DND-41 (cell line): ENCODE data around the gene TUBB6.

Experiments used
- EZH2 ChIP-seq: IDR thresholded peaks from 3 replicates; pipeline ENCODE4 v1.6.1; 2012; ENCODE audit warnings: borderline replicate concordance, low read depth, mild to moderate bottlenecking, moderate library complexity, low read length, inconsistent platforms; ENCODE audit not compliant: severe bottlenecking
- TF ChIP-seq, protein P1 (sequence below): IDR thresholded peaks from 2 replicates; pipeline ENCODE4 v1.5.1; 2012; ENCODE audit warnings: borderline replicate concordance, low read length, moderate library complexity, mild to moderate bottlenecking; ENCODE audit not compliant: poor library complexity, severe bottlenecking; ENCODE audit errors: extremely low read depth

DNA sequence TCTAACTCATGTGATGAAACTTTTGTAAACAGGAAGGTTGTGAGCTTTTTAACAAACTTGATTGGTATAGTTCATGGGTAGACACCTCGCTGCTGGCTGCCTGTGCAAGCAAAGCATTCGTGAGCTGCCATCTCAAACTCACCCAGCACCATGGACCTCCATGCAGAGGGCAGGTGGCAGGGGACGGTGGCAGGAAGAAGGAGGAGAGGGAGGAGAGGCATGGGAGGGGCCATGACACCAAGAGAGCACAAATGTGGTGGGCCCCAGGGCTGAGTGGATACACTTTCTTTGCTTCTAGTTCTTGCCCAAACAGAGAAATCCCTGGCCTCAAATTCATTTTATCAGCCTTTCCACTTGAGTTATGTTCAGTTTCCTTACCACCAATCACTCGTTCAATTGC is 39.9 kb downstream of the TUBB6 start:
- TF ChIP-seq, protein P1, sequence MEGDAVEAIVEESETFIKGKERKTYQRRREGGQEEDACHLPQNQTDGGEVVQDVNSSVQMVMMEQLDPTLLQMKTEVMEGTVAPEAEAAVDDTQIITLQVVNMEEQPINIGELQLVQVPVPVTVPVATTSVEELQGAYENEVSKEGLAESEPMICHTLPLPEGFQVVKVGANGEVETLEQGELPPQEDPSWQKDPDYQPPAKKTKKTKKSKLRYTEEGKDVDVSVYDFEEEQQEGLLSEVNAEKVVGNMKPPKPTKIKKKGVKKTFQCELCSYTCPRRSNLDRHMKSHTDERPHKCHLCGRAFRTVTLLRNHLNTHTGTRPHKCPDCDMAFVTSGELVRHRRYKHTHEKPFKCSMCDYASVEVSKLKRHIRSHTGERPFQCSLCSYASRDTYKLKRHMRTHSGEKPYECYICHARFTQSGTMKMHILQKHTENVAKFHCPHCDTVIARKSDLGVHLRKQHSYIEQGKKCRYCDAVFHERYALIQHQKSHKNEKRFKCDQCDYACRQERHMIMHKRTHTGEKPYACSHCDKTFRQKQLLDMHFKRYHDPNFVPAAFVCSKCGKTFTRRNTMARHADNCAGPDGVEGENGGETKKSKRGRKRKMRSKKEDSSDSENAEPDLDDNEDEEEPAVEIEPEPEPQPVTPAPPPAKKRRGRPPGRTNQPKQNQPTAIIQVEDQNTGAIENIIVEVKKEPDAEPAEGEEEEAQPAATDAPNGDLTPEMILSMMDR: no peak
- TF ChIP-seq EZH2: no peak
